Measurements from ENCODE around the gene ACSS3. TPM values are rescaled to one million over a fixed set of nuclear protein-coding genes. Genes with fewer than 3 reads are reported as not detected.
"Not testable (repeated sequence)": the region's sequence is repeated elsewhere in the genome, so short reads cannot be mapped to it uniquely, and the experiment has no call there.

The ACSS3 gene
- total RNA-seq, result under 1 TPM in 1 of 3 donors, not detected in 2; 0.11 TPM

GRCh38 chr12:81077686-81078441, at the start of gene ACSS3:
Gene ACSS3 (plus strand): TSS chr12:81078079. CDS start chr12:81078121, 42 bp downstream.
- no peaks in the 10 kb centered on the region for H3K4me1 Mint-ChIP-seq (ENCODE audit: low read depth)
- H3K9me3 Mint-ChIP-seq, result no peaks in the 10 kb centered on the region
- H3K27me3 Mint-ChIP-seq (ENCODE audit: low read depth), result peaks cover 18% of the 10 kb centered on the region
- no peak within 1 kb of the TSS for H3K4me3 Mint-ChIP-seq
- ATAC-seq (no peak), DNase-seq (no peak)
- no peaks in the 10 kb centered on the region for H3K36me3 Mint-ChIP-seq (ENCODE audit: insufficient read depth)

GRCh38 chr12:81034926-81035325, 43.0 kb upstream of the ACSS3 start:
- Mint-ChIP-seq H3K27me3 (ENCODE audit: low read depth) (no peaks in the 10 kb centered on the region), H3K9me3 (peaks cover 5% of the 10 kb centered on the region), H3K4me1 (ENCODE audit: low read depth) (no peaks in the 10 kb centered on the region), H3K36me3 (ENCODE audit: insufficient read depth) (no peaks in the 10 kb centered on the region), H3K4me3 (no peak overlapping the region)
- DNase-seq (no peak), ATAC-seq (no peak)

GRCh38 chr12:81039231-81039630, 38.6 kb upstream of the ACSS3 start:
- no peak for DNase-seq
- peaks cover 5% of the 10 kb centered on the region for H3K9me3 Mint-ChIP-seq
- ATAC-seq, result no peak
- no peaks in the 10 kb centered on the region for H3K27me3 Mint-ChIP-seq (ENCODE audit: low read depth)
- no peak overlapping the region for H3K4me3 Mint-ChIP-seq
- no peaks in the 10 kb centered on the region for H3K4me1 Mint-ChIP-seq (ENCODE audit: low read depth)
- no peaks in the 10 kb centered on the region for H3K36me3 Mint-ChIP-seq (ENCODE audit: insufficient read depth)

GRCh38 chr12:81043979-81044740, 33.7 kb upstream of the ACSS3 start:
- no peaks in the 10 kb centered on the region for H3K4me1 Mint-ChIP-seq (ENCODE audit: low read depth)
- no peaks in the 10 kb centered on the region for H3K27me3 Mint-ChIP-seq (ENCODE audit: low read depth)
- no peak overlapping the region for H3K4me3 Mint-ChIP-seq
- H3K36me3 Mint-ChIP-seq (ENCODE audit: insufficient read depth), result no peaks in the 10 kb centered on the region
- DNase-seq (no peak), ATAC-seq (no peak)
- H3K9me3 Mint-ChIP-seq, result peaks cover 5% of the 10 kb centered on the region

- not testable (repeated sequence) for DNase-seq; H3K4me3 Mint-ChIP-seq; ATAC-seq; H3K4me1 Mint-ChIP-seq (ENCODE audit: low read depth); H3K27me3 Mint-ChIP-seq (ENCODE audit: low read depth); H3K9me3 Mint-ChIP-seq; H3K36me3 Mint-ChIP-seq (ENCODE audit: insufficient read depth)
Observed at GRCh38 chr12:81064971-81065370, 12.9 kb upstream of the ACSS3 start.

GRCh38 chr12:81070846-81071245, 7.0 kb upstream of the ACSS3 start:
- Mint-ChIP-seq H3K9me3 (no peaks in the 10 kb centered on the region), H3K36me3 (ENCODE audit: insufficient read depth) (no peaks in the 10 kb centered on the region), H3K4me3 (no peak overlapping the region), H3K4me1 (ENCODE audit: low read depth) (no peaks in the 10 kb centered on the region), H3K27me3 (ENCODE audit: low read depth) (no peaks in the 10 kb centered on the region)
- no peak for ATAC-seq
- DNase-seq, result no peak

- no peaks in the 10 kb centered on the region for H3K4me1 Mint-ChIP-seq (ENCODE audit: low read depth)
- no peak for ATAC-seq
- H3K27me3 Mint-ChIP-seq (ENCODE audit: low read depth), result peaks cover 18% of the 10 kb centered on the region
- no peak for DNase-seq
- H3K9me3 Mint-ChIP-seq, result no peaks in the 10 kb centered on the region
- no peak overlapping the region for H3K4me3 Mint-ChIP-seq
- no peaks in the 10 kb centered on the region for H3K36me3 Mint-ChIP-seq (ENCODE audit: insufficient read depth)
Observed at GRCh38 chr12:81075539-81075938, 2.3 kb upstream of the ACSS3 start.

GRCh38 chr12:81077329-81077685, 572 bp upstream of the ACSS3 start:
- Mint-ChIP-seq H3K27me3 (ENCODE audit: low read depth) (peaks cover 18% of the 10 kb centered on the region), H3K4me3 (no peak overlapping the region), H3K9me3 (no peaks in the 10 kb centered on the region), H3K4me1 (ENCODE audit: low read depth) (no peaks in the 10 kb centered on the region), H3K36me3 (ENCODE audit: insufficient read depth) (no peaks in the 10 kb centered on the region)
- no peak for DNase-seq
- no peak for ATAC-seq

- H3K9me3 Mint-ChIP-seq, result no peaks in the 10 kb centered on the region
- H3K36me3 Mint-ChIP-seq (ENCODE audit: insufficient read depth), result no peaks in the 10 kb centered on the region
- H3K27me3 Mint-ChIP-seq (ENCODE audit: low read depth), result peaks cover 18% of the 10 kb centered on the region
- DNase-seq (no peak), ATAC-seq (no peak)
- H3K4me1 Mint-ChIP-seq (ENCODE audit: low read depth), result no peaks in the 10 kb centered on the region
- H3K4me3 Mint-ChIP-seq, result no peak overlapping the region
Observed at GRCh38 chr12:81078469-81079196, 754 bp downstream of the ACSS3 start.

- ATAC-seq (no peak), DNase-seq (no peak)
- Mint-ChIP-seq H3K4me1 (ENCODE audit: low read depth) (no peaks in the 10 kb centered on the region), H3K27me3 (ENCODE audit: low read depth) (peaks cover 18% of the 10 kb centered on the region), H3K36me3 (ENCODE audit: insufficient read depth) (no peaks in the 10 kb centered on the region), H3K9me3 (peaks cover 6% of the 10 kb centered on the region), H3K4me3 (no peak overlapping the region)
Observed at GRCh38 chr12:81079280-81080076, 1.6 kb downstream of the ACSS3 start.

GRCh38 chr12:81080431-81080983, 2.6 kb downstream of the ACSS3 start:
- no peaks in the 10 kb centered on the region for H3K36me3 Mint-ChIP-seq (ENCODE audit: insufficient read depth)
- no peak for ATAC-seq
- peaks cover 8% of the 10 kb centered on the region for H3K9me3 Mint-ChIP-seq
- H3K27me3 Mint-ChIP-seq (ENCODE audit: low read depth), result peaks cover 18% of the 10 kb centered on the region
- no peak overlapping the region for H3K4me3 Mint-ChIP-seq
- DNase-seq, result no peak
- no peaks in the 10 kb centered on the region for H3K4me1 Mint-ChIP-seq (ENCODE audit: low read depth)

- Mint-ChIP-seq H3K4me1 (ENCODE audit: low read depth) (no peaks in the 10 kb centered on the region), H3K27me3 (ENCODE audit: low read depth) (peaks cover 18% of the 10 kb centered on the region), H3K4me3 (no peak overlapping the region), H3K36me3 (ENCODE audit: insufficient read depth) (no peaks in the 10 kb centered on the region), H3K9me3 (peaks cover 8% of the 10 kb centered on the region)
- no peak for DNase-seq
- ATAC-seq, result no peak
Observed at GRCh38 chr12:81081726-81082125, 3.8 kb downstream of the ACSS3 start.

- no peak overlapping the region for H3K4me3 Mint-ChIP-seq
- no peak for ATAC-seq
- no peaks in the 10 kb centered on the region for H3K4me1 Mint-ChIP-seq (ENCODE audit: low read depth)
- peaks cover 8% of the 10 kb centered on the region for H3K9me3 Mint-ChIP-seq
- no peak for DNase-seq
- H3K27me3 Mint-ChIP-seq (ENCODE audit: low read depth), result peaks cover 10% of the 10 kb centered on the region
- H3K36me3 Mint-ChIP-seq (ENCODE audit: insufficient read depth), result no peaks in the 10 kb centered on the region
Observed at GRCh38 chr12:81083018-81083417, 5.1 kb downstream of the ACSS3 start.
